Activated CD8-positive, alpha-beta memory T cell treated with anti-CD3 and anti-CD28 coated beads for 4 hours (primary cell): ENCODE measurements around the gene MTHFD2L.
A peak's percentile ranks its signal among the peaks of the same experiment; 100 is the strongest.

Source experiments
- DNase-seq, 2 donors: peaks; one replicate each; pipeline ENCODE4 v3.0.0-alpha.2; 2020; ENCODE audit warnings: low read depth in 2 of 2

The MTHFD2L gene

GRCh38 chr4:74132944-74133343 lies 25.0 kb upstream of the MTHFD2L start:
- DNase-seq = no peak

GRCh38 chr4:74133786-74134499 lies 24.0 kb upstream of the MTHFD2L start:
- peak in 1 of 2 donors; percentile 4 for DNase-seq

- no peak for DNase-seq
These were observed 23.4 kb upstream of the MTHFD2L start for GRCh38 chr4:74134500-74134852.

DNA sequence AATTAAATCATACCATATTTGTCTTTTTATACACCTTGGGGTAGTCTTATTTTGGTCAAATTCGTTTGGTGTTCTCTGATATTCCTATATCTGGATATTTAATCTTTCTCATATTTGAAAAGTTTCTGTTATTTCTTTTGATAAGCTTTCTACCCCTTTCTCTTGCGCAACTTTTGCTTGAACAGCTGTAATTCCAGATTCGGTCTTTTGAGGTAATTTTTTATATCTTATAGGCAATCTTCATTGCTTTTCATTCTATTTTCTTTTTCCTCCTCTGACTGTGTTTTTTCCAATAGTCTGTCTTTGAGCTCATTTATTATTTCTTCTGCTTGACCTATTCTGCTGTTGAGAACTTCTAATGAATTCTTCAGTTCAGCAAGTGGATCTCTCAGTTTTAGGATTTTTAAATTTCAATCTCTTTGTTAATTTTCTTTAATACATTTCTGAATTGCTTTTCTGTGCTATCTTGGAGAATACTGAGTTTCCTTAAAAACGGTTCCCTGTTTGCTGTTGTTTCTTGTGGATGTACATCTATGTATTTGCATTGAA lies 11.3 kb upstream of the MTHFD2L start:
- no peak for DNase-seq

- no peak for DNase-seq
These were observed 9.7 kb upstream of the MTHFD2L start for GRCh38 chr4:74148205-74148604.

DNA sequence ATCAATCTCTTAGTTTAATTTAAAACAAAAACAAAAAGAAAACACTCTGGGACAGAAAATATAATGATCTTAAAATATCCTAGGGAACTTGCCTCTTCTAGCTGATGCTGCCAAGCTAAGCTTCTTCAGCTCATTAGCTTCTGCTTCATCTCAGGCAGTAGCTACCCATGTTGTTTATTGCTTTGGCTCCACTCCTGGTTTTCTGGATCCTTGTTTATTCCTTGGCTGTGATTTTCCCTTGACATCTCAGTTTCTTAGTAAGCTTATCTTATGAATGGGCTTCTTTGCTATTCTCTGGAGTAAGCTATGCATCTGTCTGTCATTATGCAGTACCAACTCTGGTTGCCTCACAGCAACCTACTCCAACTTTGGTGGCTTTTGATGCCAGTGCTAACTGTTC lies 5.1 kb upstream of the MTHFD2L start:
- no peak for DNase-seq

- DNase-seq = no peak
These were observed 1.4 kb upstream of the MTHFD2L start for GRCh38 chr4:74156521-74156920.

GRCh38 chr4:74157154-74157553 lies 764 bp upstream of the MTHFD2L start:
- DNase-seq = no peak

DNA sequence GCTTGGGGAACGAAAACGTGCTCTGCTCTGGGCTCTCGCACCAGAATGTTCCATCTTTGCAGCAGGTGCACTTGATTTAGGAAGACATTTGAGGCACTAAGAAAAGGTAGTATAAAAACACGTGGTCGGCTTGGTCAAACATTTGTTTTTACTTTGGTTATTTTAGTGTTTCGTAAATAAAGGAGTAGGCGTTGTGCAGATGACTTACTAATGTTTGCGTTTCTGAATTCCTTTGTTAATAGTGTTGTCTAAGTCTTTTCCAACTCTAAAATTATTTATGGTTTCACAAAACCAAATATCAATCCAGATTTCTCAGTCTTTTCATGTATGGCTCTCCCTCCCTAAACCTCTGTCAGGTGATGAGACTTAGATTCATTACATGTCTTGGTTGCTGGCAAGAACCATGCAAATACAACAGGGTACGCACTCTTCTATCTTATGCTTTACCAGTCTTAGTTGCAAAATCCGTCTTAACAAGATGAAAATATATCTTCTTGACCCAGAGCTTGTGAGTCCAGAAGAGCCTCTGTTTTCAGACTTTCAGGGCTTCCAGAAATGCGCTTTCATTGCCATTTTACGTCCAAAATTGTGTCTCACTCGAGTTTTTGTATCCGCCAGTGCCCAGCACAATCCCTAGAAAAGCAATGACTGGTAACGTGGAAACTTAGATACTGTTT lies 686 bp downstream of the MTHFD2L start:
- no peak for DNase-seq

- DNase-seq = no peak
These were observed 1.3 kb downstream of the MTHFD2L start for GRCh38 chr4:74159143-74159709.

DNA sequence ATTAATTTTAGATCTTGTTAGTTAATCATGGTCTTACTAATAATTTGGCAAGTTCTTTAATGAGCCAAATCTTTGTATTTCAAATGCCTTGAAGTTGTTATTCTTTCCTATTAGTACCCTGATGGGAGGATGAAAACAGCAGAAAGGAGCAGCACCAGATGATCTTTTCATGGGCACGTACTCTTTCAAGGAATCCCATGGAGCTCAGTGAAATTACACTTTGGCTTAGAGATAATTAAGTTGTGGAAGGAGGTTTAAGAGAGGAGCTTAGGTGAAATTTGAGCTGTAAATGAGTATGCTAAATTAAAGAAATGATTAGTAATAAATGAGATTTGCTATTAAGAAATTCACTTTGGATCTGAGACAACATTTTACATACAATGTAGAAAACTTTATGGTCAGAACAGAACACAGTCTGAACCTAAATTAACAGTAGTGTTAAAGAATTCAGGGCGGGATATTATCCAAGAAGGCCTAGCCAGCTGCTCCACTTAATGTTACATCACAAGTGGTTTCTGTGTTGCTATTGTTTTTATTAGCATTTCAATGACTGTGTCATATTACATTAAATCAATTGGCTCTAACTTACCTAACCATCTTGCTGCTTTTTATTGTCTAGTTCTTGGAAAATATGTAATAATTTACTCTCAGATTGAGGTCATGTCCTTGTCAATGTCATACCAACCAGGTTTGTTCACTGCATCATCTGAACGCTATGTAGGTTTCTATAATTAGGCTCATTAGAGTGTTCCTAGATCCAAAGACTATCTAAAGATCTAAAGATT lies 3.9 kb downstream of the MTHFD2L start:
- DNase-seq = no peak

GRCh38 chr4:74166135-74166534 lies 8.2 kb downstream of the MTHFD2L start:
- no peak for DNase-seq

DNA sequence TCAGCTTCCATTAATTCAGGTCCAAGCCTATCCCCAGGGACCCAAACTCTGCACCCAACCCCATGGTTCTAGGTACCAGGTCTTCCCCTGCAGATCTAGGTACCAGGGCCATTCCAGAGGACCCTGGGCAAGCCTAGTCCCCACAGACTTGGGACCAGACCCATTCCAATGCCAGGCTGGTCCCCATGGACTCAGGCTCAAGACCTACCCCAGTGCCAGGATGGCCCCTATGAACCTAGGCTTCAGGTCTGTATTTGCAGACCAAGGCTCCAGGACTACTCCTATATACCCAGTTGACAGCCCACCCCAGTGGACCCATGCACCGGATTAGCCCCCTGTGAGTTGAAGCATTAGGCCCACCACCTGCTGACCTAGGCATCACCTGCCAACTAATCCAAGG lies 8.9 kb downstream of the MTHFD2L start:
- no peak for DNase-seq

DNA sequence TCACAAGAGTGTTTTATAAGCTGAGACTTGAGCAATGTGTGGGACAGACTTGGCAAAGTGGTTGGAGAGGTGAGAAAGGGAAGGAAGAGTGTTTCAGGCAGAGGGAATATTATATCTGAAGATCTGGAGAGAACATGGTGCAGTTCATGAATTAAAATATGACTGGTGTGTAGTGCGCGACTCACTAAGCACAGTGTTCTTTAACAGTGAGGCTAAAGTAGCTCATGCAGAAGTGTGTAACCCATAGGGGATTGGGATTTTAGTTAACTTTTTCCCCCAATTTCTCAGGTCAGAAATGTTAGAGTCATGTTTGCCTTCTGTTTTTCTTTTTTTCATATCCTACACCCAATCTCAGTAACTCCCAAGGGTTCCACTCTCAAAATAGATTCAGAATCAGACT lies 9.7 kb downstream of the MTHFD2L start:
- no peak for DNase-seq

DNA sequence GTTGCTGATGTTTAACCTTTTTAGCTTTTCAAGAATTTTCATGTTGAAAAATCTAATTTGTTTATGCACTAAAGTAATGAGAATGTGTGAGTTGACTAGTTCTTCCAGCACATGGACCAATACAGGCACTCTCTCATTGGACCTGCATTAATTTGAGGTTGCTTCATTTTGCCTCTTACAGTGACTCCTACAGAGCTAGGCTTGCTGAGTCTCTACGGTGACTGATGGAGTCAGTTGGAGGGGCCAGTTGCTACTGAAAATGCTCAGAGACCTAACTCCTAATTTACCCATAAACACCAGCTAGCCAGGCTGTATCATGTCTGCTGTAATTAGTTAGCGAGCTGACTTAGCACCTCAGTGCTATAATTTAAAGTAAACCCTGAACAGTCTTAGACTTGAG lies 10.9 kb downstream of the MTHFD2L start:
- DNase-seq = no peak

GRCh38 chr4:74173321-74173720 lies 15.4 kb downstream of the MTHFD2L start:
- no peak for DNase-seq

- no peak for DNase-seq
These were observed 16.5 kb downstream of the MTHFD2L start for GRCh38 chr4:74174421-74174820.

GRCh38 chr4:74174941-74175340 lies 17.0 kb downstream of the MTHFD2L start:
- no peak for DNase-seq

GRCh38 chr4:74175379-74175778 lies 17.5 kb downstream of the MTHFD2L start:
- no peak for DNase-seq

- DNase-seq = no peak
These were observed 20.9 kb downstream of the MTHFD2L start for GRCh38 chr4:74178798-74179197.

DNA sequence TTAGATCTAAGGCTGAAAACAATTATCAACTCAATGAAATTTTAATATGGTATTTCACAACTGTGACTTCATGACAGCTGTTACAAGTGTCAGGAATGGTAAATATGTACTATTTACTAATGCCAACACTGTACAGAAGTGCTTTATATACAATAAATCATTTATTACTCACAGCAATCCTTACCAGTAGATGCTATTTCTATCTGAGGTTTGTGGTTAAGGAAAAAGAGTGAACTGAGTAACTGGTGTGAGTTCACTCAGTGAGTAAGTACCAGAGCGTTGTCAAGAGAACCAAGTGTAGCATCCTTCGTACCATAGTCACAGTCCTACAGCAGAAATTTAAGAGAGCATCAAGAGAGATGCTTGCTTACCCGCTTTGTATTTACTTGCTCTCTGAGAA lies 23.3 kb downstream of the MTHFD2L start:
- no peak for DNase-seq

DNA sequence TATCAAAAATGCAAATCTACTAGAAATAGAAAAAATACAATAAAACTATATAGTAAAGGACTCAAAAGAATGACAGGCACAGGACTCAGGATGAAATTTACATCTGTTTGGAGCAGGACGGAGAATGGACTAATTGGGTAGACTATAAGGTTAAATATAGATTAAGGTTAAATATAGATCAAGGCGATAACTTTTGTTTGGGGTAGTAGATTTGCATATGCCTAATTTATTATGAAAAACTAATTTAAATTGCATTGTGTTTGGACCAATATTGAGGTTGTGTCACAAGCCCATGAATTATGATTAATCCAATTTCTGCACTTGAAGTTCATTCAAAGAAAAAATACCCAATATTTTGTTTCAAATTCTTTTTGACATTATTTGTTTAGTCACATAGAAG lies 31.0 kb downstream of the MTHFD2L start:
- no peak for DNase-seq
